GM12801 (cell line): ENCODE results near the gene C7.

Experiments used
- TF ChIP-seq, protein P1 (sequence below): IDR thresholded peaks from one replicate; pipeline ENCODE4 v1.5.1; 2011; ENCODE audit warnings: control low read depth; ENCODE audit not compliant: insufficient read length; ENCODE audit errors: extremely low read depth

Gene C7

GRCh38 chr5:40939753-40940152 lies 30.5 kb downstream of the C7 start:
- TF ChIP-seq, protein P1, sequence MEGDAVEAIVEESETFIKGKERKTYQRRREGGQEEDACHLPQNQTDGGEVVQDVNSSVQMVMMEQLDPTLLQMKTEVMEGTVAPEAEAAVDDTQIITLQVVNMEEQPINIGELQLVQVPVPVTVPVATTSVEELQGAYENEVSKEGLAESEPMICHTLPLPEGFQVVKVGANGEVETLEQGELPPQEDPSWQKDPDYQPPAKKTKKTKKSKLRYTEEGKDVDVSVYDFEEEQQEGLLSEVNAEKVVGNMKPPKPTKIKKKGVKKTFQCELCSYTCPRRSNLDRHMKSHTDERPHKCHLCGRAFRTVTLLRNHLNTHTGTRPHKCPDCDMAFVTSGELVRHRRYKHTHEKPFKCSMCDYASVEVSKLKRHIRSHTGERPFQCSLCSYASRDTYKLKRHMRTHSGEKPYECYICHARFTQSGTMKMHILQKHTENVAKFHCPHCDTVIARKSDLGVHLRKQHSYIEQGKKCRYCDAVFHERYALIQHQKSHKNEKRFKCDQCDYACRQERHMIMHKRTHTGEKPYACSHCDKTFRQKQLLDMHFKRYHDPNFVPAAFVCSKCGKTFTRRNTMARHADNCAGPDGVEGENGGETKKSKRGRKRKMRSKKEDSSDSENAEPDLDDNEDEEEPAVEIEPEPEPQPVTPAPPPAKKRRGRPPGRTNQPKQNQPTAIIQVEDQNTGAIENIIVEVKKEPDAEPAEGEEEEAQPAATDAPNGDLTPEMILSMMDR, result no peak

GRCh38 chr5:40945111-40945510 lies 35.8 kb downstream of the C7 start:
- TF ChIP-seq, protein P1, result no peak

DNA sequence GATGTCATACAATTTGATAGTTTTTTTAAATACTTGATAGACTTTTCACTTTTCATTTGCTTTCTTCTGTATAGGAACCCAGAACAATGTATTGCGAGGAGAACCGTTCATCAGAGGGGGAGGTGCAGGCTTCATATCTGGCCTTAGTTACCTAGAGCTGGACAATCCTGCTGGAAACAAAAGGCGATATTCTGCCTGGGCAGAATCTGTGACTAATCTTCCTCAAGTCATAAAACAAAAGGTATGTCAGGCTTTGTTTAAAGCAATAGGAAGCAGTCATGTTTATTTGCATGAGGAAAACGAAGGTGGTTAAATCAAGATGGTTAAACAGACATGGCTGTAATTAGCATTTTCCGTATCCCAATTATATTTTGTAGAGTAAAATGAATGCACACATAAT lies 46.0 kb downstream of the C7 start:
- TF ChIP-seq, protein P1, result no peak

GRCh38 chr5:40957048-40957447 lies 47.8 kb downstream of the C7 start:
- TF ChIP-seq, protein P1, result no peak

DNA sequence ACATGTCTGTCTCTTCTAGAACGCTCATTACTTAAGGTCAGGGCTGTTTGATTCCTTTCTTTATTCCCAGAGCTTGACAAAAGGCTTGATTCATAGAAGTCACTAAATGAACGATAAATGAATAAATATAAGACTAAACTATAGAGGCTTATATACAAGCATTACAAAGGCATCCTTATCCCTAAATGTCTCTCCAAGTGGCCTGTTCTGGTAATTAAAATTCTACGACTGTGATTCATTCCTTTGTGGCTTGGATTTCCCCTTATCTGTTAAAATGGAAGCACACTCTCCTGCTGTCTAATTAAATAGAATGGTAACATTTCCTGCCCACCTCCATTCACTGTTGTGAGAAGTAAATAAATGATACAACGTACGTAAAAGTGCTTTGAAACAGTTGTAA lies 49.5 kb downstream of the C7 start:
- TF ChIP-seq, protein P1, result no peak

GRCh38 chr5:40960037-40960436 lies 50.7 kb downstream of the C7 start:
- TF ChIP-seq, protein P1, result no peak

DNA sequence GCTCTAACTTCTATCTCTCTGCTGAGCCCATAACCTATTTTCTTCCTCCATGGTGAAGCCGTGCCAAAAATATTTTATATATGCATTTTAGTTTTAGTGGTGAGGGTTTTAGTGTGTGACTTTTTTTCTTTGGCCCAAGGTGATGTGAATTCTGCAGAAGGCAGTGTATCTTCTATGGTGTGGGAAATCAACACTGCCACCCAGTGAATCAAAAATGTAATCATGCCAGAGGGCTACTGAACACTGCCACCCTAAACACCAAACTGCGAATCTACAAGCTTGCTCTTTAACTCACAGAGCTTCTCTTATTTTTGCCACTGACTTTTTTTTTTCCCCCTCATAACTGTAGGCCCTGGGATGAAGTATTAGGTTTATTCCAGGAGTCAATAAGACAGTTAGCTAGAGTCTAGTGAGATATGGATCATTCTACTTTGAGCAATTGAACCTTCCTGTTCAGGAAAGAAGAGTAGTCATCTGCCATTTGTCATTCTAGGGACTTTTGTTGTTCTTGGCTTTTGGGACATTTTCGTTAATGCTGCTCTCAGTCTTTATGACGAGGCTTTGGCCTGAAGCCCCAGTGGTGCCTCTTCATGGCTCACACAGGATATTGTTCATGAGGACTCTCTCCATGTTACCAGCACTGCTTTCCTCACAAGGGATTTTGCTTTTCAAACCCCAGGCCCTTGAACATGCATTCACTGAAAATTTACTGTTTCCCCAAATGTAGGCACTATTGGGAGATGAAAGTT lies 53.1 kb downstream of the C7 start:
- TF ChIP-seq, protein P1, result no peak
